AG20443 (cell line): ENCODE data around the gene LRP6.

ENCODE experiments used
- DNase-seq: peaks from one replicate; pipeline ENCODE4 v3.0.0; 2012; ENCODE audit warnings: low spot score, mixed read lengths

Gene LRP6

GRCh38 chr12:12214635-12215131 lies 52.2 kb downstream of the LRP6 start:
- DNase-seq = no peak

DNA sequence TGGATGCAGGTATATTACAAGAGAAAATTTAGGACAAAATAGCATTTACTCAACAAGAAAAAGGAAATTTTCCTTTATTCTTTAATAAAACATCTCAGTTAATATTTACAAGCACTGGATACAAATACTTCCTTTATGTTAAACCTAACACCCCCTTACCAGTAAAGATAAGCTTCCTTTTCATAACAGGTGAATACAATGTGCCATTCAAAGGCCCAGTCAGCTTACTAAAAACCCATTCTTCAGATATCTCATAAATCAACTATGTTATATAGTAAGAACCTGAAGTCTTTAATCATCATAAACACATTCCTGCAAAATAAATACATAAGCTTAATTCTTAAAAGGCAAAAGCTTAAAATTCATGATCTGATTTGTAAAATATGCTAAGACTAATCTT lies 52.6 kb downstream of the LRP6 start:
- no peak for DNase-seq

DNA sequence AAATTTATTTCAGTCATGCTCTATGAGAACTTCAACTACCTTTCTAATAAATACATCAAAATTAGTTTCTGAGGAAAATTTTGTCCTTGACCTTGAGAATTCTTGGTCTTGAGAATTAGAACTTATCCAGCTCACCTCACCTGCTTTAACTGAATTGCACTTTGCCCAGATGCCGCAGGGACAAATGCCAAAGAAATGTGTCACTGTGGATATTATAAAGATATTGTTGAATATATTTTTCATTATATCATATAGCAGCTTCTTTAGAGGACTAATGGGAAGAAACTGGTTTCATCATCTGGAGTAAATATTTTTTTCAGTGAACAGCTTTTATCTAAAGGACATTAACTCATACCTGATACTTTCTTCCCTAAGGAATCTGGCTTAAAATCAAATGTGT lies 54.1 kb downstream of the LRP6 start:
- no peak for DNase-seq

DNA sequence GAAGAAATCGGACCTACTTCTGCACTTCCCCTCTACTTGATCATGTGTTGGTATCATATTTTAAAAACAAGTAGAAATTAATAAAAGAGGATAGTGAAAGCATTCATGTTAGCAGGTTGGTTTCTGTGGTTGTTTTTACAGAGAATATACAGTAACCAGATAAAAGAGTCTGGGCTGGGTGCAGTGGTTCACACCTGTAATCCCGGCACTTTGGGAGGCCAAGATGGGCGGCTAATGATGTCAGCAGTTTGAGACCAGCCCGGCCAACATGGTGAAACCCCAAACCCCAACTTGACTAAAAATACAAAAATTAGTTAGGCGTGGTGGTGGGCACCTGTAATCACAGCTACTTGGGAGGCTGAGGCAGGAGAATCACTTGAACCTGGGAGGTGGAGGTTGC lies 55.9 kb downstream of the LRP6 start:
- no peak for DNase-seq

GRCh38 chr12:12210416-12210815 lies 56.4 kb downstream of the LRP6 start:
- DNase-seq = no peak

GRCh38 chr12:12209675-12210074 lies 57.2 kb downstream of the LRP6 start:
- no peak for DNase-seq

GRCh38 chr12:12209043-12209442 lies 57.8 kb downstream of the LRP6 start:
- no peak for DNase-seq

- no peak for DNase-seq
Measured at GRCh38 chr12:12207746-12208145, 59.1 kb downstream of the LRP6 start.

DNA sequence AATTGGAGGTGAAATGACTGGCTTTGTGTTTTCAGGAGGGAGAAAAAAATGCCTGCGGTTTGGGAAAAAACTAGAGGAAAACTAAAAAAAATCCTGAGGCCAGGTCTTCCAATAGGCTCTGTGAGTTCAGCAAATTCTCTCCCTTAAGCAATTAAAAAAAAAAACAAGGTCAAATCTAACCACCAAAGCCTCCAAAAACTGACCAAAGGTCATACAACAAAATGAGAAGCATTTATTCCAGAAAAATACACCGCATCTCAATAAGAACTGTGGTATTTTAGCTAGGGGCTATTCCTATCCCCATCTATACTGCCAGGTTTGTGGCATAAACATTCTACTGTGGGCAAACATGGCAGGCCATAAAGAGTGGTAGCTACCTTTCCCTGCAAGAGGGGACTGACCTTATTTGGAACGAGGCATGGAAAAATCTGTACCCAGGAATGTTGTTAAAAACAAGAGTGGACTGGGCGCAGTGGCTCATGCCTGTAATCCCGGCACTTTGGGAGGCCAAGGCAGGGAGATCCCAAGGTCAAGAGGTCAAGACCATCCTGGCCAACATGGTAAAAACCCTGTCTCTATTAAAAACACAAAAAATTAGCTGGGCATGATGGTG lies 60.0 kb downstream of the LRP6 start:
- no peak for DNase-seq

- DNase-seq = no peak
Measured at GRCh38 chr12:12202747-12203146, 64.1 kb downstream of the LRP6 start.

DNA sequence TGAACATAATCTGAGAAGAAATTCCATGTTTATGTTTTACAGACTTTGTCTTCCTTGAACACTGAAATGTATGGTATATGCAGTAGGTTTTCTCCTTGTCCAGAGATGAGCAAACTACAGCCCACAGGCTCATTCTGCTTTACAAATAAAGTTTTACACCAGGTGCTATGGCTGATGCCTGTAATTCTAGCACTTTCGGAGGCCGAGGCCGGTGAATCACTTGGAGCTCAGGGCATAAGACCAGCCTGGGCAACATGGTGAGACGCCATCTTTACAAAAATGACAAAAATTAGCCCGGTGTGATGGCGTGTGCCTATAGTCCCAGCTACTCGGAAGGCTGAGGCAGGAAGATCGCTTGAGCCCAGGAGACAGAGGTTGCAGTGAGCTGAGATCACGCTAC lies 64.7 kb downstream of the LRP6 start:
- DNase-seq = no peak

- DNase-seq = no peak
Measured at GRCh38 chr12:12201274-12201758, 65.5 kb downstream of the LRP6 start.

- no peak for DNase-seq
Measured at GRCh38 chr12:12200363-12200762, 66.5 kb downstream of the LRP6 start.

GRCh38 chr12:12198124-12198523 lies 68.7 kb downstream of the LRP6 start:
- no peak for DNase-seq

- no peak for DNase-seq
Measured at GRCh38 chr12:12197128-12197527, 69.7 kb downstream of the LRP6 start.

DNA sequence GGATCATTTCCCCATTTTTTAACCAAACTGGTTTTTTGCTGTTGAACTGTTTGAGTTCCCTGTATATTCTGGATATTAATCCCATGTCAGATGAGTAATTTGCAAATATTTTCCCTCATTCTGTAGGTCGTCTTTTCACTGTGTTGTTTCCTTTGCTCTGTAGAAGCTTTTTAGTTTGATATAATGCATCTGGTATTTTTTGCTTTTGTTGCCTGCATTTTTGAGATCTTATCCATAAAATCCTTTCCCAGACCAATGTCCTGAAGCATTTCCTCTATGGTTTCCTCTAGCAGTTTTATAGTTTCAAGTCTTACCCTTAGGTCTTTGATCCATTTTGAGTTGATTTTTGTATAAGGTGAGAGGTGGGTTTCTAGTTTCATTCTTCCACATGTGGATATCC lies 71.3 kb downstream of the LRP6 start:
- no peak for DNase-seq

DNA sequence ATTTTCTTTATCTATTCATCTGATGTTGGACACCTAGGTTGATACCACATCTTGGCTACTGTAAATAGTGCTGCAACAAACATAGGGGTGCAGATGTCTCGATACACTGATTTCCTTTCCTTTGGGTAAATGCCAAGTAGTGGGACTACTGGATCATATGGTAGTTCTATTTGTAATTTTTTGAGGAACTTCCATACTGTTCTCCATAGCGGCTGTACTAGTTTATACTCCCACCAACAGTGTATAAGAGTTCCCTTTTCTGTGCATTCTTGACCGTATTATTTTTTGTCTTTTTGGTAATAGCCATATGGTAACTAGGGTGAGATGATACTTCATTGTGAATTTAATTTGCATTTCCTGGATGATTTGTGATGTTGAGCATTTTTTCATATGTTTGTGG lies 71.8 kb downstream of the LRP6 start:
- no peak for DNase-seq

GRCh38 chr12:12194206-12194605 lies 72.6 kb downstream of the LRP6 start:
- DNase-seq = no peak

- no peak for DNase-seq
Measured at GRCh38 chr12:12191008-12191407, 75.8 kb downstream of the LRP6 start.

- DNase-seq = no peak
Measured at GRCh38 chr12:12190087-12190809, 76.6 kb downstream of the LRP6 start.

DNA sequence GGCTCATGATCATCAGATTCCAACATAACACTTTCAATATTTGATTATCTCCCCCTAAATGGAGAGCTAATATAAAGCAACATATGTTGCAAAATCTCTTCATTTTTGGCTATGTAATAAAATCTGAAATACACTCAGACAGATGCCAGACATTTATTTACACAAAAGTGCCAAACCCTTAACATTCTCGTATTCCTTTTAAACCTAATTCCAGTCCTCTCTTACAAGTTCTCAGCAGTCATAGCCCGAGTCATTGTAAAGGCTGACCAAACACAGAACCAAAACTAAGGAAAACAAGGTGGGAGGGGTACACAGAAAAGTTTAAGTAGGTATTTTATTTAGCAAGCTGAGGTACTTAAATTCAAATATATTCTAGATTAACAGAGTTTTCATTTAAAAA lies 81.4 kb downstream of the LRP6 start:
- DNase-seq = no peak

GRCh38 chr12:12182703-12183365 lies 84.0 kb downstream of the LRP6 start:
- DNase-seq = peak; percentile 40

- DNase-seq = no peak
Measured at GRCh38 chr12:12181511-12181910, 85.3 kb downstream of the LRP6 start.
